T-cell (primary cell): ENCODE results near the gene DGKD. TPM values are rescaled to one million over a fixed set of nuclear protein-coding genes. Genes with fewer than 3 reads are reported as not detected.

Experiments used
- ATAC-seq, 4 experiments: fragments of 200-7000 bp in 3 of 4; fragments of 150-1000 bp in 1 of 4; cut with Tn5 transposase; replicated peaks in 1 of 4; 1 replicate in 3 of 4; 2 replicates in 1 of 4; pipeline ENCODE4 v1.10.0; 2021; ENCODE audit warnings: moderate library complexity in 3 of 4, mild to moderate bottlenecking in 2 of 4, moderate number of reproducible peaks in 1 of 4
- CTCF ChIA-PET, 2 donors: fragments of 300-600 bp; sonication (Branson Sonifier 250); formaldehyde crosslinking; loops; one replicate each; lab custom pipeline; 2022; ENCODE audit warnings: antibody characterized with exemption in 2 of 2; lab: Charles Lee
- POLR2A ChIA-PET, 2 donors: fragments of 300-600 bp; sonication (Branson Sonifier 250); formaldehyde crosslinking; loops; one replicate each; lab custom pipeline; 2022; ENCODE audit warnings: antibody characterized with exemption in 2 of 2; lab: Charles Lee
- DNase-seq, 35 experiments: peaks; one replicate each; pipeline versions ENCODE4 v3.0.0 to v3.0.0-alpha.2; 2013 to 2023
- H3K27ac ChIP-seq: one replicate; pipeline ENCODE4 v1.5.1; 2013; ENCODE audit warnings: low read length
- H3K27me3 ChIP-seq, 2 experiments: replicated peaks in 1 of 2; 1 replicate in 1 of 2; 2 replicates in 1 of 2; pipeline versions ENCODE4 v1.6.1 to v1.7.0; 2013; ENCODE audit warnings: low read length in 1 of 2, mixed read lengths in 1 of 2; ENCODE audit not compliant: control insufficient read depth in 2 of 2, insufficient read depth in 2 of 2; ENCODE audit errors: extremely low read depth in 1 of 2
- H3K36me3 ChIP-seq, 2 donors: 1 replicate in 1 of 2; 2 replicates in 1 of 2; pipeline versions ENCODE4 v1.6.1 to v1.7.0; 2013; ENCODE audit warnings: low read length in 1 of 2; ENCODE audit not compliant: control insufficient read depth in 2 of 2, insufficient read depth in 1 of 2; ENCODE audit errors: extremely low read depth in 1 of 2
- H3K4me1 ChIP-seq, 2 experiments: 1 replicate in 1 of 2; 2 replicates in 1 of 2; pipeline versions ENCODE4 v1.6.1 to v1.7.0; 2013; ENCODE audit warnings: low read length in 2 of 2, mixed read lengths in 1 of 2; ENCODE audit not compliant: insufficient read depth in 2 of 2, control insufficient read depth in 1 of 2; ENCODE audit errors: extremely low read depth in 1 of 2
- H3K4me3 ChIP-seq, 2 donors: 1 replicate in 1 of 2; 2 replicates in 1 of 2; pipeline versions ENCODE4 v1.5.1 to v1.7.0; 2013; ENCODE audit warnings: mild to moderate bottlenecking in 2 of 2, low read length in 1 of 2, moderate library complexity in 1 of 2; ENCODE audit not compliant: control insufficient read depth in 1 of 2; ENCODE audit errors: extremely low read depth in 1 of 2
- H3K9me3 ChIP-seq: 2 replicates; pipeline ENCODE4 v1.7.0; 2013
- H3K27ac Mint-ChIP-seq, 2 donors: one replicate each; pipeline ENCODE4 v1.8.0; 2020 to 2021; ENCODE audit warnings: mild to moderate bottlenecking in 2 of 2, mixed read lengths in 2 of 2
- H3K27me3 Mint-ChIP-seq, 2 donors: one replicate each; pipeline ENCODE4 v1.8.0; 2021 to 2022; ENCODE audit warnings: mixed read lengths in 2 of 2
- H3K36me3 Mint-ChIP-seq: one replicate; pipeline ENCODE4 v1.8.0; 2021; ENCODE audit warnings: mixed read lengths
- H3K4me1 Mint-ChIP-seq, 3 donors: one replicate each; pipeline ENCODE4 v1.8.0; 2020 to 2022; ENCODE audit warnings: mixed read lengths in 3 of 3, mild to moderate bottlenecking in 1 of 3
- H3K4me3 Mint-ChIP-seq, 3 donors: one replicate each; pipeline ENCODE4 v1.8.0; 2020 to 2022; ENCODE audit warnings: mild to moderate bottlenecking in 3 of 3, mixed read lengths in 3 of 3, moderate library complexity in 3 of 3
- H3K9me3 Mint-ChIP-seq, 3 donors: one replicate each; pipeline ENCODE4 v1.8.0; 2020 to 2022; ENCODE audit warnings: mixed read lengths in 3 of 3
- WGBS: methylation state at CpG from one replicate; pipeline ENCODE4 v1.1.5; 2013; ENCODE audit warnings: missing lambda C conversion rate; ENCODE audit not compliant: insufficient coverage; 5-methylcytosine and 5-hydroxymethylcytosine counted together
- total RNA-seq, 35 experiments: library from RNA in 6 of 35; stranded (reverse) in 6 of 35; fragments of 120-200 nt in 1 of 35; gene quantifications; one replicate each; pipeline versions ENCODE4 v1.2.1 to v1.2.4 and lab custom pipeline; 2013 to 2026

DGKD gene
- total RNA-seq, 5 donors from 2014 or later (not counting 1 experiment from before 2014, with no cell fraction given): 143 to 254 (median 163) TPM

- no peaks in the 10 kb centered on the region for H3K36me3 ChIP-seq
- H3K4me3 Mint-ChIP-seq: no peak overlapping the region
- no peaks in the 10 kb centered on the region for H3K27me3 Mint-ChIP-seq
- no peaks in the 10 kb centered on the region for H3K27me3 ChIP-seq
- H3K4me3 ChIP-seq: no peak overlapping the region
- WGBS: 83% methylated on average over 1 of the region's 3 CpGs
- no peaks in the 10 kb centered on the region for H3K9me3 Mint-ChIP-seq
- CTCF ChIA-PET: no interaction called here
- H3K9me3 ChIP-seq: no peaks in the 10 kb centered on the region
- ATAC-seq (no peak), DNase-seq (no peak)
- no peak overlapping the region for H3K27ac Mint-ChIP-seq
- POLR2A ChIA-PET: no interaction called here
- H3K36me3 Mint-ChIP-seq: peaks cover 3% of the 10 kb centered on the region
- peaks cover 5 to 16% (median 9%) of the 10 kb centered on the region in 3 donors for H3K4me1 Mint-ChIP-seq
- H3K27ac ChIP-seq: no peak overlapping the region
- H3K4me1 ChIP-seq: peaks cover 0 to 4% of the 10 kb centered on the region in 2 experiments
Observed at GRCh38 chr2:233341296-233341695, 13.0 kb upstream of the DGKD start.

DNA sequence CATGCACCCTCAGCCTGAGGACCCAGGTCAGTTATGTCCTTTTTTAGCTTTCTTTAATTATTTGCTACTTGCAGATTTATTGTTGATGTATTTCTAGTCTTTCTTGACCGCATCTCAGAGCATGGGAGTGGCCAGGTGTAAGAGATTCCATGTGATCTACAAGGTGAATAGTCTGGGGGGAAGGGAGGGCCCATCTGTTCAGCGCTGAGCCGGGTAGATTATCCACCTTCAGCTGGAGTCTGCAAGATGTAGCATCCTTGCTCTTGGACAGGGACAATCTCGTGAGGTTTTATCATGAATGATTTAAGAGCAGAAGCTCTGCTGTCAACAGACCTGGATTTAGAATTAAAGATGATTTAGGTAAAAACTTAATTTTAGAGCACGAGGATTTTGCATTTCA lies 12.0 kb upstream of the DGKD start:
- WGBS: 96% methylated on average over 4 of the region's 5 CpGs
- Histone ChIP-seq H3K36me3 (no peaks in the 10 kb centered on the region), H3K9me3 (no peaks in the 10 kb centered on the region), H3K4me1 (peaks cover 0 to 4% of the 10 kb centered on the region in 2 experiments), H3K27me3 (no peaks in the 10 kb centered on the region), H3K4me3 (no peak overlapping the region), H3K27ac (no peak overlapping the region)
- Mint-ChIP-seq H3K27me3 (no peaks in the 10 kb centered on the region), H3K36me3 (peaks cover 3% of the 10 kb centered on the region), H3K9me3 (no peaks in the 10 kb centered on the region), H3K27ac (no peak overlapping the region), H3K4me1 (peaks cover 4 to 16% (median 9%) of the 10 kb centered on the region in 3 donors), H3K4me3 (no peak overlapping the region)
- ChIA-PET CTCF (interaction anchor here (0.6 to 0.7 kb wide), 3 partner anchors 11 to 283 kb away, joined by 3 read pairs; no protein-coding TSS in a partner anchor), POLR2A (interaction anchor here (0.6 to 0.7 kb wide), 3 partner anchors 19 to 950 kb away, joined by 3 to 5 read pairs (median 4); no protein-coding TSS in a partner anchor)
- no peak for DNase-seq
- ATAC-seq: no peak

DNA sequence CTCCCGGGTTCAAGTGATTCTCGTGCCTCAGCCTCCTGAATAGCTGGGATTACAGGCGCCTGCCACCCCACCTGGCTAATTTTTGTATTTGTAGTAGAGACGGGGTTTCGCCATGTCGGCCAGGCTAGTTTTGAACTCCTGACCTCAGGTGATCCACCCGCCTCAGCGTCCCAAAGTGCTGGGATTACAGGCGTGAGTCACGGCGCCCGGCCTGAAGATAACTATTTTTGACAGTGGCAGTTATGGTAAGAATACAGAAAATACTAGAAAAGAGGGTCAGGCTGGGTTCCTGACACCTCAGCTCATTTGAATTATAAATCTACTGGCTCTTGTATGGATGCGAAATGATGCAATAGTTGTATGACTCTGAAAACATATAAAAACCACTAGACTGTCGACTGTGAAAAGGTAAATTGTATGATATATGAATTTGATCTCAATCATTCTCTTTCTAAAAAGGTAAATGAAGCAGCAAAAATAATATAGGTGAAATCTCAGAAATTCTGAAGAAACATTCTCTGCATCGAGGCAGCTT lies 11.1 kb upstream of the DGKD start:
- CTCF ChIA-PET: interaction anchor here in 1 of 2 donors (0.7 kb wide), 1 partner anchor 14 kb away, joined by 3 read pairs; no protein-coding TSS in a partner anchor
- ATAC-seq: no peak
- H3K27ac Mint-ChIP-seq: no peak overlapping the region
- no peaks in the 10 kb centered on the region for H3K27me3 ChIP-seq
- H3K36me3 ChIP-seq: no peaks in the 10 kb centered on the region
- no peaks in the 10 kb centered on the region for H3K36me3 Mint-ChIP-seq
- no peak overlapping the region for H3K27ac ChIP-seq
- no peak overlapping the region for H3K4me3 Mint-ChIP-seq
- 95% methylated on average over 11 of the region's 15 CpGs for WGBS
- no peaks in the 10 kb centered on the region for H3K9me3 Mint-ChIP-seq
- POLR2A ChIA-PET: interaction anchor here in 1 of 2 donors (0.7 kb wide), 2 partner anchors 30 to 42 kb away, joined by 5 read pairs; no protein-coding TSS in a partner anchor
- no peak for DNase-seq
- H3K4me1 ChIP-seq: peaks cover 0 to 4% of the 10 kb centered on the region in 2 experiments
- H3K4me3 ChIP-seq: no peak overlapping the region
- peaks cover 4 to 12% (median 9%) of the 10 kb centered on the region in 3 donors for H3K4me1 Mint-ChIP-seq
- no peaks in the 10 kb centered on the region for H3K9me3 ChIP-seq
- H3K27me3 Mint-ChIP-seq: no peaks in the 10 kb centered on the region

DNA sequence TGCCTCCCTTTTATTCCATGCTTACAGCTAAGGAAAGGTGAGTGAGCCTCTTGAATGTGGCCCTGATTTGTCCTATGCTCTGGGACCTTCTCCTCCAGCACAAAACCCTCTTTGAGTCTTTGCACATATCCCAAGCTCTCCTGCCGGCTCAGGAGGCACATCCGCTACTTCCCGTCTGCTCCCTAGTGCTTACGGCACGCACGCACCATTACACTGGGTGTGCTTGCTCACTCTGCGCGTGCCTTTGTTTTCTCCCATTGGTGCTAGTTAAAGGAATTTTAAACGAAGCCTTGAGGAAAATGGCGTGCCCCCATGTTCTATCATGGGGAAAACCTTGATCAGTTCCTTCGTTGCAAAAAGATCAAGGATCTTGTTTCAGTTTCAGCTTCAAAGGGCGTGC lies 7.9 kb upstream of the DGKD start:
- H3K36me3 Mint-ChIP-seq: no peaks in the 10 kb centered on the region
- DNase-seq (no peak), ATAC-seq (no peak)
- Histone ChIP-seq H3K4me1 (peaks cover 3 to 9% of the 10 kb centered on the region in 2 experiments), H3K4me3 (no peak overlapping the region), H3K27me3 (peaks cover 0 to 5% of the 10 kb centered on the region in 2 experiments), H3K9me3 (no peaks in the 10 kb centered on the region), H3K36me3 (no peaks in the 10 kb centered on the region), H3K27ac (no peak overlapping the region)
- H3K27me3 Mint-ChIP-seq: no peaks in the 10 kb centered on the region
- ChIA-PET CTCF (no interaction called here), POLR2A (no interaction called here)
- peaks cover 21 to 29% (median 21%) of the 10 kb centered on the region in 3 donors for H3K4me1 Mint-ChIP-seq
- no peaks in the 10 kb centered on the region for H3K9me3 Mint-ChIP-seq
- H3K27ac Mint-ChIP-seq: no peak overlapping the region
- WGBS: 91% methylated on average over 12 of the region's 12 CpGs
- no peak overlapping the region for H3K4me3 Mint-ChIP-seq

GRCh38 chr2:233346930-233347329 lies 7.4 kb upstream of the DGKD start:
- H3K9me3 ChIP-seq: no peaks in the 10 kb centered on the region
- 88% methylated on average over 9 of the region's 9 CpGs for WGBS
- DNase-seq (no peak), ATAC-seq (no peak)
- H3K4me1 ChIP-seq: peaks cover 3 to 9% of the 10 kb centered on the region in 2 experiments
- no peaks in the 10 kb centered on the region for H3K27me3 Mint-ChIP-seq
- peaks cover 21 to 31% (median 23%) of the 10 kb centered on the region in 3 donors for H3K4me1 Mint-ChIP-seq
- peaks cover 0 to 5% of the 10 kb centered on the region in 2 experiments for H3K27me3 ChIP-seq
- no peak overlapping the region for H3K4me3 ChIP-seq
- no peak overlapping the region for H3K4me3 Mint-ChIP-seq
- no peaks in the 10 kb centered on the region for H3K9me3 Mint-ChIP-seq
- H3K36me3 ChIP-seq: no peaks in the 10 kb centered on the region
- H3K36me3 Mint-ChIP-seq: no peaks in the 10 kb centered on the region
- ChIA-PET CTCF (interaction anchor here in 1 of 2 donors (0.6 kb wide), 1 partner anchor 50 kb away, joined by 3 read pairs; no protein-coding TSS in a partner anchor), POLR2A (interaction anchor here in 1 of 2 donors (0.5 kb wide), 1 partner anchor 264 kb away, joined by 3 read pairs; no protein-coding TSS in a partner anchor)
- H3K27ac ChIP-seq: no peak overlapping the region
- no peak overlapping the region for H3K27ac Mint-ChIP-seq

DNA sequence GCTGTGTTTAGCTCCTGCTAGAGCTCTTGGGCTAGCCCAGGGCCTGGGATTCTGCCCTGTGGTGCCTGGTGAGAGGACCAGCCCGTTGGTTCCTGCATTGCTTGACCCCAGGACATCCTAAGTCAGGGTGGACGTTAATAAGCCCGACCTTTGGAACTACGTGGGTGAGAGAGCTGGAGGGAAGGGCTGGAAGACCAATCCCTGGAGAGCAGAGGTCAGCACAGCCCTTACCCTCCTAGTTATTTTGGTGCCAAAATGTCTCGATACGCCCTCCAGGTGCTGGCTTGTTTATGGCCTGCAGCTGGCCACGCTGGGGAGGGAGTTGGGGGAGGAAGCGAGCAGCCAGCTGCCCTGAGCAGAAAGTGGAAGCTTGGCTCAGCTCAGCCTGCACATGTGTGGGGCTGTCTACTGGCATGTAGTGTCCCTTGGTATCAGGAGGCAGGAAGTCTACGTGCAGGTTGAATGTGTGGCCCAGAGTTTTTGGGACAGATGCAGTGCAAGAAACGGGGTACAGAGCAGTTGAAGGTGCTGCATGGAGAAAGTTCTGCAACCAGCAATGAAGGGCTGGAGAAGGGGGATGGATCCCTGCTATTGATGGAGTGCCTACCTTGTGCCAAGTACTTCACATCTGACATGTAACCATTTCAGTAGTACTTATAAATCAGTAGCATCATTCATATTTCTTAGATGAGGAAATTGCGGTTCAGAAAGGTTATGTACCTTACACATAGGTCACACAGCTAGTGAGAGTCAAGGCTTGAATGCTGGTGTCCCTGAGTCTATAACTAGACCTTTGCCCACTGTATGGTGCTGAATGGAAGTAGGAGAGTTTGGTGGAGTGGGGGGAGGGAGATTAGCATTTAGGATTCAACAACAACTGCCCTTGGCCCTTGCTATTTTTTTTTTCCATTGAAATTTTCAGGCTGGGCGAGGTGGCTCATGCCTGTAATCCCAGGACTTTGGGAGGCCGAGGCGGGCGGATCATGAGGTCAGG lies 5.0 kb upstream of the DGKD start:
- DNase-seq (peak in 1 of 35 experiments; percentile 21), ATAC-seq (no peak)
- Histone ChIP-seq H3K4me3 (no peak overlapping the region), H3K9me3 (no peaks in the 10 kb centered on the region), H3K4me1 (peaks cover 5 to 23% of the 10 kb centered on the region in 2 experiments), H3K27me3 (peaks cover 0 to 5% of the 10 kb centered on the region in 2 experiments), H3K36me3 (no peaks in the 10 kb centered on the region), H3K27ac (no peak overlapping the region)
- Mint-ChIP-seq H3K4me3 (peak overlapping the region in 1 of 3 donors; percentile 4), H3K27ac (no peak overlapping the region), H3K27me3 (no peaks in the 10 kb centered on the region), H3K36me3 (no peaks in the 10 kb centered on the region), H3K9me3 (no peaks in the 10 kb centered on the region), H3K4me1 (peaks cover 37 to 48% (median 42%) of the 10 kb centered on the region in 3 donors)
- ChIA-PET POLR2A (interaction anchor here in 1 of 2 donors (0.6 kb wide), 1 partner anchor 14 kb away, joined by 3 read pairs; no protein-coding TSS in a partner anchor), CTCF (interaction anchor here in 1 of 2 donors (0.9 kb wide), 1 partner anchor 94 kb away, joined by 3 read pairs; no protein-coding TSS in a partner anchor)
- 68% methylated on average over 8 of the region's 15 CpGs for WGBS
